GM23338 (cell line): ENCODE measurements around the gene SLC22A5. TPM values are rescaled to one million over a fixed set of nuclear protein-coding genes. Genes with fewer than 3 reads are reported as not detected.

ENCODE experiments used
- ATAC-seq: fragments of 200-7000 bp; cut with Tn5 transposase; 3 replicates; pipeline ENCODE4 v1.9.1; 2020
- DNase-seq: peaks from one replicate; pipeline ENCODE4 v3.0.0-alpha.2; 2015; ENCODE audit warnings: low spot score
- H2AFZ ChIP-seq: fragments of 200-600 bp; sonication (generic); 2 replicates; pipeline ENCODE4 v1.8.0; 2016; ENCODE audit warnings: antibody characterized with exemption, mild to moderate bottlenecking, moderate library complexity
- H3F3A ChIP-seq: fragments of 200-600 bp; sonication (generic); replicated peaks from 2 replicates; pipeline ENCODE4 v1.8.0; 2017; ENCODE audit warnings: antibody characterized with exemption, mixed run types, low read depth
- H3K27ac ChIP-seq: fragments of 200-600 bp; sonication (generic); 2 replicates; pipeline ENCODE4 v1.6.1; 2016; ENCODE audit warnings: low read depth
- H3K27me3 ChIP-seq: fragments of 200-600 bp; sonication (generic); 2 replicates; pipeline ENCODE4 v1.8.0; 2016; ENCODE audit warnings: mild to moderate bottlenecking, mixed run types, moderate library complexity; ENCODE audit not compliant: insufficient read depth
- H3K36me3 ChIP-seq: fragments of 200-600 bp; sonication (generic); 2 replicates; pipeline ENCODE4 v1.8.0; 2016; ENCODE audit warnings: mild to moderate bottlenecking; ENCODE audit not compliant: insufficient read depth
- H3K4me1 ChIP-seq: fragments of 200-600 bp; sonication (generic); 2 replicates; pipeline ENCODE4 v1.8.0; 2016; ENCODE audit warnings: mild to moderate bottlenecking, moderate library complexity; ENCODE audit not compliant: insufficient read depth
- H3K4me2 ChIP-seq: fragments of 200-600 bp; sonication (generic); 2 replicates; pipeline ENCODE4 v1.7.1; 2017; ENCODE audit warnings: mixed run types
- H3K4me3 ChIP-seq: fragments of 200-600 bp; sonication (generic); 2 replicates; pipeline ENCODE4 v1.6.1; 2016; ENCODE audit warnings: mixed run types
- H3K79me2 ChIP-seq: fragments of 200-600 bp; sonication (generic); replicated peaks from 2 replicates; pipeline ENCODE4 v1.8.0; 2017; ENCODE audit warnings: mild to moderate bottlenecking; ENCODE audit not compliant: insufficient read depth
- H3K9me2 ChIP-seq: fragments of 200-600 bp; sonication (generic); 2 replicates; pipeline ENCODE4 v1.8.0; 2017; ENCODE audit not compliant: insufficient read depth
- H4K20me1 ChIP-seq: fragments of 200-600 bp; sonication (generic); replicated peaks from 2 replicates; pipeline ENCODE4 v1.8.0; 2017; ENCODE audit warnings: mild to moderate bottlenecking; ENCODE audit not compliant: insufficient read depth
- H3K27ac Mint-ChIP-seq: 2 replicates; pipeline ENCODE4 v1.8.0; 2020; ENCODE audit warnings: inconsistent platforms, mild to moderate bottlenecking, moderate library complexity, mixed read lengths
- H3K27me3 Mint-ChIP-seq: 3 replicates; pipeline ENCODE4 v1.8.0; 2022; ENCODE audit warnings: low read depth, mild to moderate bottlenecking, moderate library complexity, mixed read lengths, inconsistent platforms; ENCODE audit not compliant: insufficient read depth, poor library complexity
- H3K36me3 Mint-ChIP-seq: 3 replicates; pipeline ENCODE4 v1.8.0; 2021; ENCODE audit warnings: low read depth, mild to moderate bottlenecking, inconsistent platforms, moderate library complexity, mixed read lengths
- H3K4me1 Mint-ChIP-seq: 3 replicates; pipeline ENCODE4 v1.8.0; 2020; ENCODE audit warnings: mild to moderate bottlenecking, inconsistent platforms, mixed read lengths
- H3K4me3 Mint-ChIP-seq: 3 replicates; pipeline ENCODE4 v1.8.0; 2021; ENCODE audit warnings: moderate library complexity, mild to moderate bottlenecking, inconsistent platforms, mixed read lengths
- H3K9me3 Mint-ChIP-seq: 3 replicates; pipeline ENCODE4 v1.8.0; 2020; ENCODE audit warnings: moderate library complexity, mild to moderate bottlenecking, inconsistent platforms, mixed read lengths
- CREB1 ChIP-seq: fragments of 250-450 bp; sonication (Bioruptor Pico); IDR thresholded peaks from 2 replicates; pipeline ENCODE4 v1.5.0; 2020; ENCODE audit warnings: low read depth, mild to moderate bottlenecking, moderate library complexity
- EZH2 ChIP-seq: fragments of 200-600 bp; sonication (generic); IDR thresholded peaks from one replicate; pipeline ENCODE4 v1.8.0; 2017; ENCODE audit warnings: antibody characterized with exemption, mild to moderate bottlenecking, low read depth; ENCODE audit not compliant: unreplicated experiment
- EZH2phosphoT487 ChIP-seq: fragments of 200-600 bp; sonication (generic); IDR thresholded peaks from one replicate; pipeline ENCODE4 v1.8.1; 2018; ENCODE audit warnings: antibody characterized with exemption; ENCODE audit not compliant: unreplicated experiment
- JUNB ChIP-seq: IDR thresholded peaks from one replicate; pipeline ENCODE4 v1.6.1; 2016; ENCODE audit warnings: antibody characterized with exemption; ENCODE audit not compliant: unreplicated experiment
- NANOG ChIP-seq: IDR thresholded peaks from 2 replicates; pipeline ENCODE4 v1.6.1; 2016; ENCODE audit warnings: antibody characterized with exemption, borderline replicate concordance
- POLR2AphosphoS5 ChIP-seq: IDR thresholded peaks from 2 replicates; pipeline ENCODE4 v1.6.1; 2016; ENCODE audit warnings: antibody characterized with exemption, low read depth
- STAT1 ChIP-seq: IDR thresholded peaks from one replicate; pipeline ENCODE4 v1.6.1; 2016; ENCODE audit warnings: antibody characterized with exemption; ENCODE audit not compliant: unreplicated experiment
- ZNF114 ChIP-seq: fragments of 250-450 bp; sonication (Bioruptor Pico); IDR thresholded peaks from 2 replicates; pipeline ENCODE4 v1.5.0; 2020; ENCODE audit warnings: mild to moderate bottlenecking, moderate library complexity
- ZNF331 ChIP-seq: fragments of 250-450 bp; sonication (Bioruptor Pico); IDR thresholded peaks from 2 replicates; pipeline ENCODE4 v1.5.0; 2020; ENCODE audit warnings: low read depth, mild to moderate bottlenecking, moderate library complexity
- polyA plus RNA-seq: library from polyadenylated mRNA; unstranded; fragments of >200 nt; fragmentation: Nextera tagmentation; extraction: Ambion mirVana; gene quantifications from 2 replicates; pipeline ENCODE4 v1.2.1, GENCODE V29; 2016
- total RNA-seq: library from RNA; depleted of rRNA; stranded (reverse); fragments of >200 nt; shearing (Covaris generic); gene quantifications from 2 replicates; pipeline ENCODE4 v1.2.3, GENCODE V29; 2014
- TF ChIP-seq, protein P1 (sequence below): IDR thresholded peaks from one replicate; pipeline ENCODE4 v1.6.1; 2018; ENCODE audit warnings: antibody characterized with exemption; ENCODE audit not compliant: unreplicated experiment
- TF ChIP-seq, protein P2 (sequence below): fragments of 250-450 bp; sonication (Bioruptor Pico); IDR thresholded peaks from 2 replicates; pipeline ENCODE4 v1.5.0; 2020; ENCODE audit warnings: mild to moderate bottlenecking, moderate library complexity
- TF ChIP-seq, protein P3 (sequence below): IDR thresholded peaks from 2 replicates; pipeline ENCODE4 v1.6.1; 2016; ENCODE audit warnings: antibody characterized with exemption
- TF ChIP-seq, protein P4 (sequence below), 2 experiments: fragments of 200-600 bp in 1 of 2; sonication (generic) in 1 of 2; conservative IDR thresholded peaks; 2 replicates each; pipeline versions ENCODE4 v1.5.1 to v1.6.1; 2016 to 2017; ENCODE audit warnings: antibody characterized with exemption in 2 of 2, low read depth in 2 of 2, mild to moderate bottlenecking in 2 of 2, moderate library complexity in 1 of 2

The SLC22A5 gene
- total and polyA plus RNA-seq, 2 experiments from 2014 or later, result 1.9 to 2.4 TPM

DNA sequence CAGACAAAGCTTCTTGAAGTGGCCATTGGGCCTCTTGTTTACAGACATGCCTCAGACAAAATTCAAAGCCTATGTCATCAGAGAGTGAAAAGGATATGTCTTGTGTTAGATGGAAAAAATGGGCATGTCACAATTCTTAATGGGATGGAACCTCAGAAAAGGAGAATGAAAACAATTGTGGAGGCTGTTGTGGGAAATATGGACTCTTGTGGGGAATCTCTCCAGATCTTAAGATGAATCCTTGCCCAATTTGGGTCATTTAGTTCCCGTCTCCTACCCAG lies 19.5 kb downstream of the SLC22A5 start:
- Histone ChIP-seq H3K9me2 (no peaks in the 10 kb centered on the region), H3K36me3 (no peaks in the 10 kb centered on the region), H4K20me1 (no peaks in the 10 kb centered on the region), H3K4me2 (no peak overlapping the region), H2AFZ (no peak overlapping the region), H3K27ac (no peak overlapping the region), H3K4me1 (peaks cover 11% of the 10 kb centered on the region), H3F3A (no peaks in the 10 kb centered on the region), H3K79me2 (no peaks in the 10 kb centered on the region), H3K27me3 (no peaks in the 10 kb centered on the region), H3K4me3 (no peak overlapping the region)
- ATAC-seq (no peak), DNase-seq (no peak)
- no peak overlapping the region for H3K27ac Mint-ChIP-seq
- TF ChIP-seq, protein P1, sequence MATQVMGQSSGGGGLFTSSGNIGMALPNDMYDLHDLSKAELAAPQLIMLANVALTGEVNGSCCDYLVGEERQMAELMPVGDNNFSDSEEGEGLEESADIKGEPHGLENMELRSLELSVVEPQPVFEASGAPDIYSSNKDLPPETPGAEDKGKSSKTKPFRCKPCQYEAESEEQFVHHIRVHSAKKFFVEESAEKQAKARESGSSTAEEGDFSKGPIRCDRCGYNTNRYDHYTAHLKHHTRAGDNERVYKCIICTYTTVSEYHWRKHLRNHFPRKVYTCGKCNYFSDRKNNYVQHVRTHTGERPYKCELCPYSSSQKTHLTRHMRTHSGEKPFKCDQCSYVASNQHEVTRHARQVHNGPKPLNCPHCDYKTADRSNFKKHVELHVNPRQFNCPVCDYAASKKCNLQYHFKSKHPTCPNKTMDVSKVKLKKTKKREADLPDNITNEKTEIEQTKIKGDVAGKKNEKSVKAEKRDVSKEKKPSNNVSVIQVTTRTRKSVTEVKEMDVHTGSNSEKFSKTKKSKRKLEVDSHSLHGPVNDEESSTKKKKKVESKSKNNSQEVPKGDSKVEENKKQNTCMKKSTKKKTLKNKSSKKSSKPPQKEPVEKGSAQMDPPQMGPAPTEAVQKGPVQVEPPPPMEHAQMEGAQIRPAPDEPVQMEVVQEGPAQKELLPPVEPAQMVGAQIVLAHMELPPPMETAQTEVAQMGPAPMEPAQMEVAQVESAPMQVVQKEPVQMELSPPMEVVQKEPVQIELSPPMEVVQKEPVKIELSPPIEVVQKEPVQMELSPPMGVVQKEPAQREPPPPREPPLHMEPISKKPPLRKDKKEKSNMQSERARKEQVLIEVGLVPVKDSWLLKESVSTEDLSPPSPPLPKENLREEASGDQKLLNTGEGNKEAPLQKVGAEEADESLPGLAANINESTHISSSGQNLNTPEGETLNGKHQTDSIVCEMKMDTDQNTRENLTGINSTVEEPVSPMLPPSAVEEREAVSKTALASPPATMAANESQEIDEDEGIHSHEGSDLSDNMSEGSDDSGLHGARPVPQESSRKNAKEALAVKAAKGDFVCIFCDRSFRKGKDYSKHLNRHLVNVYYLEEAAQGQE, result no peak
- TF ChIP-seq, protein P2, sequence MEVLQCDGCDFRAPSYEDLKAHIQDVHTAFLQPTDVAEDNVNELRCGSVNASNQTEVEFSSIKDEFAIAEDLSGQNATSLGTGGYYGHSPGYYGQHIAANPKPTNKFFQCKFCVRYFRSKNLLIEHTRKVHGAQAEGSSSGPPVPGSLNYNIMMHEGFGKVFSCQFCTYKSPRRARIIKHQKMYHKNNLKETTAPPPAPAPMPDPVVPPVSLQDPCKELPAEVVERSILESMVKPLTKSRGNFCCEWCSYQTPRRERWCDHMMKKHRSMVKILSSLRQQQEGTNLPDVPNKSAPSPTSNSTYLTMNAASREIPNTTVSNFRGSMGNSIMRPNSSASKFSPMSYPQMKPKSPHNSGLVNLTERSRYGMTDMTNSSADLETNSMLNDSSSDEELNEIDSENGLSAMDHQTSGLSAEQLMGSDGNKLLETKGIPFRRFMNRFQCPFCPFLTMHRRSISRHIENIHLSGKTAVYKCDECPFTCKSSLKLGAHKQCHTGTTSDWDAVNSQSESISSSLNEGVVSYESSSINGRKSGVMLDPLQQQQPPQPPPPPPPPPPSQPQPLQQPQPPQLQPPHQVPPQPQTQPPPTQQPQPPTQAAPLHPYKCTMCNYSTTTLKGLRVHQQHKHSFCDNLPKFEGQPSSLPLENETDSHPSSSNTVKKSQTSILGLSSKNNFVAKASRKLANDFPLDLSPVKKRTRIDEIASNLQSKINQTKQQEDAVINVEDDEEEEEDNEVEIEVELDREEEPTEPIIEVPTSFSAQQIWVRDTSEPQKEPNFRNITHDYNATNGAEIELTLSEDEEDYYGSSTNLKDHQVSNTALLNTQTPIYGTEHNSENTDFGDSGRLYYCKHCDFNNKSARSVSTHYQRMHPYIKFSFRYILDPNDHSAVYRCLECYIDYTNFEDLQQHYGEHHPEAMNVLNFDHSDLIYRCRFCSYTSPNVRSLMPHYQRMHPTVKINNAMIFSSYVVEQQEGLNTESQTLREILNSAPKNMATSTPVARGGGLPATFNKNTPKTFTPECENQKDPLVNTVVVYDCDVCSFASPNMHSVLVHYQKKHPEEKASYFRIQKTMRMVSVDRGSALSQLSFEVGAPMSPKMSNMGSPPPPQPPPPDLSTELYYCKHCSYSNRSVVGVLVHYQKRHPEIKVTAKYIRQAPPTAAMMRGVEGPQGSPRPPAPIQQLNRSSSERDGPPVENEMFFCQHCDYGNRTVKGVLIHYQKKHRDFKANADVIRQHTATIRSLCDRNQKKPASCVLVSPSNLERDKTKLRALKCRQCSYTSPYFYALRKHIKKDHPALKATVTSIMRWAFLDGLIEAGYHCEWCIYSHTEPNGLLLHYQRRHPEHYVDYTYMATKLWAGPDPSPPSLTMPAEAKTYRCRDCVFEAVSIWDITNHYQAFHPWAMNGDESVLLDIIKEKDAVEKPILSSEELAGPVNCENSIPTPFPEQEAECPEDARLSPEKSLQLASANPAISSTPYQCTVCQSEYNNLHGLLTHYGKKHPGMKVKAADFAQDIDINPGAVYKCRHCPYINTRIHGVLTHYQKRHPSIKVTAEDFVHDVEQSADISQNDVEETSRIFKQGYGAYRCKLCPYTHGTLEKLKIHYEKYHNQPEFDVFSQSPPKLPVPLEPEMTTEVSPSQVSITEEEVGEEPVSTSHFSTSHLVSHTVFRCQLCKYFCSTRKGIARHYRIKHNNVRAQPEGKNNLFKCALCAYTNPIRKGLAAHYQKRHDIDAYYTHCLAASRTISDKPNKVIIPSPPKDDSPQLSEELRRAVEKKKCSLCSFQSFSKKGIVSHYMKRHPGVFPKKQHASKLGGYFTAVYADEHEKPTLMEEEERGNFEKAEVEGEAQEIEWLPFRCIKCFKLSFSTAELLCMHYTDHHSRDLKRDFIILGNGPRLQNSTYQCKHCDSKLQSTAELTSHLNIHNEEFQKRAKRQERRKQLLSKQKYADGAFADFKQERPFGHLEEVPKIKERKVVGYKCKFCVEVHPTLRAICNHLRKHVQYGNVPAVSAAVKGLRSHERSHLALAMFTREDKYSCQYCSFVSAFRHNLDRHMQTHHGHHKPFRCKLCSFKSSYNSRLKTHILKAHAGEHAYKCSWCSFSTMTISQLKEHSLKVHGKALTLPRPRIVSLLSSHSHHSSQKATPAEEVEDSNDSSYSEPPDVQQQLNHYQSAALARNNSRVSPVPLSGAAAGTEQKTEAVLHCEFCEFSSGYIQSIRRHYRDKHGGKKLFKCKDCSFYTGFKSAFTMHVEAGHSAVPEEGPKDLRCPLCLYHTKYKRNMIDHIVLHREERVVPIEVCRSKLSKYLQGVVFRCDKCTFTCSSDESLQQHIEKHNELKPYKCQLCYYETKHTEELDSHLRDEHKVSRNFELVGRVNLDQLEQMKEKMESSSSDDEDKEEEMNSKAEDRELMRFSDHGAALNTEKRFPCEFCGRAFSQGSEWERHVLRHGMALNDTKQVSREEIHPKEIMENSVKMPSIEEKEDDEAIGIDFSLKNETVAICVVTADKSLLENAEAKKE (CRISPR knock-in tag), result no peak
- TF ChIP-seq EZH2, result no peak
- no peak for TF ChIP-seq POLR2AphosphoS5
- TF ChIP-seq, protein P3, sequence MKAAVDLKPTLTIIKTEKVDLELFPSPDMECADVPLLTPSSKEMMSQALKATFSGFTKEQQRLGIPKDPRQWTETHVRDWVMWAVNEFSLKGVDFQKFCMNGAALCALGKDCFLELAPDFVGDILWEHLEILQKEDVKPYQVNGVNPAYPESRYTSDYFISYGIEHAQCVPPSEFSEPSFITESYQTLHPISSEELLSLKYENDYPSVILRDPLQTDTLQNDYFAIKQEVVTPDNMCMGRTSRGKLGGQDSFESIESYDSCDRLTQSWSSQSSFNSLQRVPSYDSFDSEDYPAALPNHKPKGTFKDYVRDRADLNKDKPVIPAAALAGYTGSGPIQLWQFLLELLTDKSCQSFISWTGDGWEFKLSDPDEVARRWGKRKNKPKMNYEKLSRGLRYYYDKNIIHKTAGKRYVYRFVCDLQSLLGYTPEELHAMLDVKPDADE, result no peak
- no peak for TF ChIP-seq JUNB
- TF ChIP-seq NANOG, result no peak
- TF ChIP-seq STAT1, result no peak
- TF ChIP-seq EZH2phosphoT487, result no peak
- no peak for TF ChIP-seq ZNF114
- TF ChIP-seq, protein P4, sequence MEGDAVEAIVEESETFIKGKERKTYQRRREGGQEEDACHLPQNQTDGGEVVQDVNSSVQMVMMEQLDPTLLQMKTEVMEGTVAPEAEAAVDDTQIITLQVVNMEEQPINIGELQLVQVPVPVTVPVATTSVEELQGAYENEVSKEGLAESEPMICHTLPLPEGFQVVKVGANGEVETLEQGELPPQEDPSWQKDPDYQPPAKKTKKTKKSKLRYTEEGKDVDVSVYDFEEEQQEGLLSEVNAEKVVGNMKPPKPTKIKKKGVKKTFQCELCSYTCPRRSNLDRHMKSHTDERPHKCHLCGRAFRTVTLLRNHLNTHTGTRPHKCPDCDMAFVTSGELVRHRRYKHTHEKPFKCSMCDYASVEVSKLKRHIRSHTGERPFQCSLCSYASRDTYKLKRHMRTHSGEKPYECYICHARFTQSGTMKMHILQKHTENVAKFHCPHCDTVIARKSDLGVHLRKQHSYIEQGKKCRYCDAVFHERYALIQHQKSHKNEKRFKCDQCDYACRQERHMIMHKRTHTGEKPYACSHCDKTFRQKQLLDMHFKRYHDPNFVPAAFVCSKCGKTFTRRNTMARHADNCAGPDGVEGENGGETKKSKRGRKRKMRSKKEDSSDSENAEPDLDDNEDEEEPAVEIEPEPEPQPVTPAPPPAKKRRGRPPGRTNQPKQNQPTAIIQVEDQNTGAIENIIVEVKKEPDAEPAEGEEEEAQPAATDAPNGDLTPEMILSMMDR (conservative IDR thresholded peaks at IDR 0.05; ENCODE audit: low read depth in 2 of 2), result no peak
- no peak for TF ChIP-seq ZNF331 (CRISPR knock-in tag)
- no peak for TF ChIP-seq CREB1 (CRISPR knock-in tag)
- no peaks in the 10 kb centered on the region for H3K27me3 Mint-ChIP-seq
- no peak overlapping the region for H3K4me3 Mint-ChIP-seq
- H3K9me3 Mint-ChIP-seq, result no peaks in the 10 kb centered on the region
- H3K36me3 Mint-ChIP-seq, result no peaks in the 10 kb centered on the region
- peaks cover 16% of the 10 kb centered on the region for H3K4me1 Mint-ChIP-seq
